ENCODE measurements around the gene NDFIP2. TPM values are rescaled to one million over a fixed set of nuclear protein-coding genes. Genes with fewer than 3 reads are reported as not detected.
A peak's percentile ranks its signal among the peaks of the same experiment; 100 is the strongest.

The NDFIP2 gene
- total RNA-seq, 1 experiment from 2014 or later, result 31.0 TPM

DNA sequence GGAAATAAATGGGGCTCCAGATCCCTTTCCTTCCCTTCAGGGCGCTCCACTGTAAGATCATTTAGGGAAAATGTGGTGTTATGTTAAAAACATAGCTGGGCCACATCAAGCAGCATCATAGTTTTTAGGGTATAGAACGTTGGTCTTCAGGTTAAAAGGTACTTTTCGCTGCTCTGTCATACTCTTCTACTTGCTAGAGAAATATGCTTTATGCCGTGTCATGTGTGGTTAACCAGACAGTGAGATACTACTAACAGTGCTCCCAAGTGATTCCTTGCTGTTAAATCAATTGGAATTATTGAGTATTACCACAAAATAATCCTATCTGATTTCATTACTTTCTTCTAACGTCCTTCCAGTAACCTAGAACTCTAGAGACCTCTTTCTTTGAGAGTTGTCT, 1.1 kb upstream of the NDFIP2 start:
- H3K27me3 Mint-ChIP-seq (ENCODE audit: low read depth), result peaks cover 24% of the 10 kb centered on the region
- Histone ChIP-seq H3K27ac (ENCODE audit: insufficient read length, low read depth, low read length) (no peak overlapping the region), H2BK5ac (ENCODE audit: insufficient read length, low read length) (no peak overlapping the region), H2BK120ac (ENCODE audit: low read depth, low read length, poor library complexity, severe bottlenecking) (no peak overlapping the region), H2AFZ (ENCODE audit: low read length) (no peak overlapping the region), H2BK12ac (ENCODE audit: insufficient read length, low read depth, low read length) (no peak overlapping the region), H4K5ac (ENCODE audit: insufficient read length, low read depth, low read length) (no peak overlapping the region), H3K79me2 (ENCODE audit: insufficient read depth, low read length) (peaks cover 2% of the 10 kb centered on the region; the same call in 1 of the 2 replicates), H3K4me2 (ENCODE audit: insufficient read depth, insufficient read length, low read length) (no peak overlapping the region), H3K18ac (ENCODE audit: insufficient read length, low read depth, low read length) (no peak overlapping the region), H3K9ac (ENCODE audit: extremely low read depth, insufficient read length, low read length) (no peak overlapping the region), H2BK20ac (ENCODE audit: low read depth, low read length, poor library complexity, severe bottlenecking) (no peak overlapping the region), H4K8ac (replicated peaks; ENCODE audit: insufficient read length, low read depth, low read length) (no peak overlapping the region), H4K20me1 (ENCODE audit: control insufficient read depth, insufficient read depth, insufficient read length) (no peaks in the 10 kb centered on the region), H3K27me3 (ENCODE audit: insufficient read depth, low read length) (no peaks in the 10 kb centered on the region; the same call in 1 of the 2 replicates), H3K79me1 (ENCODE audit: insufficient read depth, low read depth, low read length, poor library complexity, severe bottlenecking) (no peaks in the 10 kb centered on the region), H3T11ph (ENCODE audit: low read length) (no peak overlapping the region), H4K91ac (ENCODE audit: insufficient read length, low read depth, low read length) (no peak overlapping the region), H3K4ac (ENCODE audit: low read depth, low read length) (no peak overlapping the region), H3K14ac (ENCODE audit: insufficient read depth, low read length) (no peak overlapping the region), H3K9me3 (ENCODE audit: control insufficient read depth, low read depth, low read length) (no peaks in the 10 kb centered on the region), H3K56ac (ENCODE audit: insufficient read length, low read depth, low read length) (no peak overlapping the region), H3K4me1 (ENCODE audit: insufficient read depth, low read length) (no peaks in the 10 kb centered on the region), H2BK15ac (ENCODE audit: low read depth, low read length) (no peak overlapping the region), H3K23ac (ENCODE audit: insufficient read length, low read depth, low read length) (no peak overlapping the region), H2AK5ac (ENCODE audit: insufficient read length, low read length) (no peak overlapping the region), H3K23me2 (ENCODE audit: insufficient read length, low read depth, low read length, poor library complexity, severe bottlenecking) (peaks cover 4% of the 10 kb centered on the region)
- peak overlapping the region in 1 of 2 experiments; percentile 95; a peak in 1 of 5 replicates for H3K4me3 Mint-ChIP-seq
- DNase-seq, result no peak
- H3K36me3 Mint-ChIP-seq (ENCODE audit: insufficient read depth in 1 of 3, low read depth in 3 of 3), result peaks cover 0 to 3% (median 0%) of the 10 kb centered on the region in 3 experiments; a peak in 2 of 7 replicates
- no peak overlapping the region for H3K27ac Mint-ChIP-seq
- H3K9me3 Mint-ChIP-seq, result no peaks in the 10 kb centered on the region; a peak in 1 of 5 replicates
- H3K4me1 Mint-ChIP-seq, result peaks cover 14 to 21% of the 10 kb centered on the region in 2 experiments
- no peak for TF ChIP-seq CTCF (conservative IDR thresholded peaks at IDR 0.05)
- WGBS (ENCODE audit: extremely low coverage, insufficient read length, low lambda C conversion rate), result no CpG with 5 or more reads among the region's 5 CpGs

All from H9 (cell line).